ENCODE results near the gene DAPK1.

- TF ChIP-seq ESRRG (CRISPR knock-in tag; IDR thresholded peaks at IDR 0.05) (no peak), ZFP30 (CRISPR knock-in tag; IDR thresholded peaks at IDR 0.05) (no peak)
- TF ChIP-seq, protein P1, sequence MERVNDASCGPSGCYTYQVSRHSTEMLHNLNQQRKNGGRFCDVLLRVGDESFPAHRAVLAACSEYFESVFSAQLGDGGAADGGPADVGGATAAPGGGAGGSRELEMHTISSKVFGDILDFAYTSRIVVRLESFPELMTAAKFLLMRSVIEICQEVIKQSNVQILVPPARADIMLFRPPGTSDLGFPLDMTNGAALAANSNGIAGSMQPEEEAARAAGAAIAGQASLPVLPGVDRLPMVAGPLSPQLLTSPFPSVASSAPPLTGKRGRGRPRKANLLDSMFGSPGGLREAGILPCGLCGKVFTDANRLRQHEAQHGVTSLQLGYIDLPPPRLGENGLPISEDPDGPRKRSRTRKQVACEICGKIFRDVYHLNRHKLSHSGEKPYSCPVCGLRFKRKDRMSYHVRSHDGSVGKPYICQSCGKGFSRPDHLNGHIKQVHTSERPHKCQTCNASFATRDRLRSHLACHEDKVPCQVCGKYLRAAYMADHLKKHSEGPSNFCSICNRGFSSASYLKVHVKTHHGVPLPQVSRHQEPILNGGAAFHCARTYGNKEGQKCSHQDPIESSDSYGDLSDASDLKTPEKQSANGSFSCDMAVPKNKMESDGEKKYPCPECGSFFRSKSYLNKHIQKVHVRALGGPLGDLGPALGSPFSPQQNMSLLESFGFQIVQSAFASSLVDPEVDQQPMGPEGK (CRISPR knock-in tag; IDR thresholded peaks at IDR 0.05; ENCODE audit: borderline replicate concordance) = no peak
- TF ChIP-seq, protein P2, sequence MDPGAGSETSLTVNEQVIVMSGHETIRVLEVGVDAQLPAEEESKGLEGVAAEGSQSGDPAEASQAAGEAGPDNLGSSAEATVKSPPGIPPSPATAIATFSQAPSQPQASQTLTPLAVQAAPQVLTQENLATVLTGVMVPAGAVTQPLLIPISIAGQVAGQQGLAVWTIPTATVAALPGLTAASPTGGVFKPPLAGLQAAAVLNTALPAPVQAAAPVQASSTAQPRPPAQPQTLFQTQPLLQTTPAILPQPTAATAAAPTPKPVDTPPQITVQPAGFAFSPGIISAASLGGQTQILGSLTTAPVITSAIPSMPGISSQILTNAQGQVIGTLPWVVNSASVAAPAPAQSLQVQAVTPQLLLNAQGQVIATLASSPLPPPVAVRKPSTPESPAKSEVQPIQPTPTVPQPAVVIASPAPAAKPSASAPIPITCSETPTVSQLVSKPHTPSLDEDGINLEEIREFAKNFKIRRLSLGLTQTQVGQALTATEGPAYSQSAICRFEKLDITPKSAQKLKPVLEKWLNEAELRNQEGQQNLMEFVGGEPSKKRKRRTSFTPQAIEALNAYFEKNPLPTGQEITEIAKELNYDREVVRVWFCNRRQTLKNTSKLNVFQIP (CRISPR knock-in tag; IDR thresholded peaks at IDR 0.05; ENCODE audit: borderline replicate concordance, low read depth) = no peak
Measured at GRCh38 chr9:87663556-87663955, 165.9 kb downstream of the DAPK1 start.

Measured in SK-N-SH treated with all-trans-retinoic acid at 6 μM for 48 hours (cell line).